Measurements from ENCODE around the gene CXCL13. TPM values are rescaled to one million over a fixed set of nuclear protein-coding genes. Genes with fewer than 3 reads are reported as not detected.
"Not testable (repeated sequence)": the region's sequence is repeated elsewhere in the genome, so short reads cannot be mapped to it uniquely, and the experiment has no call there.

The CXCL13 gene, protein sequence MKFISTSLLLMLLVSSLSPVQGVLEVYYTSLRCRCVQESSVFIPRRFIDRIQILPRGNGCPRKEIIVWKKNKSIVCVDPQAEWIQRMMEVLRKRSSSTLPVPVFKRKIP
- total RNA-seq, result 1 to 10 TPM in 2 of 5 donors, not detected in 3; 1.2 to 4.4 TPM
- 10 to 100 TPM in 1 of 3 donors, 1 to 10 TPM in 2; 1.1 to 80.6 (median 3.4) TPM for polyA plus RNA-seq
- long read RNA-seq, donor 1, result 0 reads
- long read RNA-seq, donor 2, result 0 reads
- long read RNA-seq, donor 3, result 0 reads
- long read RNA-seq, donor 4, result 0 reads
- long read RNA-seq, donor 5, result 0 reads
- long read RNA-seq, donor 6, result 0 reads
- long read RNA-seq, donor 7, result 0 reads
- long read RNA-seq, donor 8, result 0 reads
- long read RNA-seq, donor 9, result 0 reads
- long read RNA-seq, donor 10, result 0 reads

DNA sequence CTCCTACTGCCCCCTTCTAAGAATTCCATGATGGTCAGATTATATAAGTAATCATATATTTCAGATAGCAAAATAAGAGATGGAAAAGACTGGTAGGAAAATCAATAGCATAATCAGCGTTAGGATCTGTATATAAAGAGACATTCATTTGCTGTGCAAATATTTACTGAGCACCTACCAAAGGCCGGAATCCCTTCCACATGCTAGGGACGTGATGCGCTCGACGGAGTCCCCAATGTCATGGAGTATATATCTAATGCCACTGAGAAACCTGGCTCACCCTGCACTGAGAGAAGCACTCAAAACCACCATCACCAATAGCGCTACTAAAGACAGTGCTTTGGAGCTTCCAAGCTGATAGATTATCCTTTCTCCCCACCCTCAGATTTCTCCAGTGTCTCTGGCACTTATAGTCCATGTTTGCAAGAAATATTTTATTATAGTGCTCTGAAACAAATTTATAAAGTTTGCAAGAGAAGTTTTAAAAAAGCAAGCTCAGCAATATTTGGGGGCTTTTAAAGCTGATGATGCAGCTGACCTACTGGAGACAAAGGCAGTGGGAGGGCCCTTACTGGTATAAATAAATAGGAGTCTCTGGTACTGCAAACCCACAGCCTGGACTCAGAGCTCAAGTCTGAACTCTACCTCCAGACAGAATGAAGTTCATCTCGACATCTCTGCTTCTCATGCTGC lies at the start of gene CXCL13:
Gene CXCL13, plus strand, starts transcription at position 611 of the 693 bp plus-strand sequence. Its CDS starts 46 bp downstream, at position 657.
- Histone ChIP-seq H3K36me3 (no peaks in the 10 kb centered on the region), H3K27ac (no peak within 1 kb of the TSS), H3K4me3 (no peak within 1 kb of the TSS), H3K9me3 (no peaks in the 10 kb centered on the region), H3K4me1 (peaks cover 0 to 12% (median 2%) of the 10 kb centered on the region in 4 donors), H3K27me3 (no peaks in the 10 kb centered on the region)
- 53 to 75% (median 67%) methylated on average over 8 of the region's 8 CpGs for WGBS, 5 donors
- intact Hi-C loops (cut with DNase I; ENCODE audit: low total_unique reads), result no loop called here
- TF ChIP-seq EP300 (IDR thresholded peaks at IDR 0.05) (no peak), POLR2AphosphoS5 (IDR thresholded peaks at IDR 0.05) (no peak), POLR2A (IDR thresholded peaks at IDR 0.05) (no peak)
- TF ChIP-seq, protein P1, sequence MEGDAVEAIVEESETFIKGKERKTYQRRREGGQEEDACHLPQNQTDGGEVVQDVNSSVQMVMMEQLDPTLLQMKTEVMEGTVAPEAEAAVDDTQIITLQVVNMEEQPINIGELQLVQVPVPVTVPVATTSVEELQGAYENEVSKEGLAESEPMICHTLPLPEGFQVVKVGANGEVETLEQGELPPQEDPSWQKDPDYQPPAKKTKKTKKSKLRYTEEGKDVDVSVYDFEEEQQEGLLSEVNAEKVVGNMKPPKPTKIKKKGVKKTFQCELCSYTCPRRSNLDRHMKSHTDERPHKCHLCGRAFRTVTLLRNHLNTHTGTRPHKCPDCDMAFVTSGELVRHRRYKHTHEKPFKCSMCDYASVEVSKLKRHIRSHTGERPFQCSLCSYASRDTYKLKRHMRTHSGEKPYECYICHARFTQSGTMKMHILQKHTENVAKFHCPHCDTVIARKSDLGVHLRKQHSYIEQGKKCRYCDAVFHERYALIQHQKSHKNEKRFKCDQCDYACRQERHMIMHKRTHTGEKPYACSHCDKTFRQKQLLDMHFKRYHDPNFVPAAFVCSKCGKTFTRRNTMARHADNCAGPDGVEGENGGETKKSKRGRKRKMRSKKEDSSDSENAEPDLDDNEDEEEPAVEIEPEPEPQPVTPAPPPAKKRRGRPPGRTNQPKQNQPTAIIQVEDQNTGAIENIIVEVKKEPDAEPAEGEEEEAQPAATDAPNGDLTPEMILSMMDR (IDR thresholded peaks at IDR 0.05), result no peak
- no peak for DNase-seq

DNA sequence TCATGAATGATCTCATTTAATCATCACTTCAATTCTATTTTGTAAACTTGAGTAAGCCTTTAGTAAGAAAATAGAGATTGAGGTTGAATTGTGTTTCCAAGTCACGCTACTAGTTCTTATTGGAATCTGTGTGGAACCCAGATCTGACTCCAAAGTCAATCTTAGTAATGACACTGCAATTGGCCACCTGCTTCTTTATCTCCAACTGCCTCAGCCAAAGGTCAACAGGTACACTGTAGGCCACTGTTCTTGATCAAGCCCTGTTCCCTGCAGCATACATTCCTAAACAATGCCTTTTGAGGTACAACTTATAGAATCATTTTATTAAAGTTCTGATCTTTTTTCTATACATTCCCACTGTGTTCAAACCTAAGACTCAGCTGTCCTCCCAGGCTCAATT lies 45.5 kb upstream of the CXCL13 start:
- no peaks in the 10 kb centered on the region for H3K36me3 ChIP-seq
- 25 to 69% (median 48%) methylated on average over 1 of the region's 1 CpG for WGBS, 5 donors
- peaks cover 4 to 24% (median 16%) of the 10 kb centered on the region in 4 donors for H3K4me1 ChIP-seq
- peak overlapping the region in 3 of 5 donors; percentile 4 to 39 (median 16) for H3K27ac ChIP-seq
- no peak overlapping the region for H3K4me3 ChIP-seq
- intact Hi-C loops (cut with DNase I; ENCODE audit: low total_unique reads), result no loop called here
- no peak for TF ChIP-seq POLR2A (IDR thresholded peaks at IDR 0.05)
- peak in 2 of 3 donors; percentile 8 to 36 for TF ChIP-seq POLR2AphosphoS5 (IDR thresholded peaks at IDR 0.05)
- peaks cover 0 to 21% (median 0%) of the 10 kb centered on the region in 4 donors for H3K9me3 ChIP-seq
- DNase-seq, result no peak
- no peaks in the 10 kb centered on the region for H3K27me3 ChIP-seq

DNA sequence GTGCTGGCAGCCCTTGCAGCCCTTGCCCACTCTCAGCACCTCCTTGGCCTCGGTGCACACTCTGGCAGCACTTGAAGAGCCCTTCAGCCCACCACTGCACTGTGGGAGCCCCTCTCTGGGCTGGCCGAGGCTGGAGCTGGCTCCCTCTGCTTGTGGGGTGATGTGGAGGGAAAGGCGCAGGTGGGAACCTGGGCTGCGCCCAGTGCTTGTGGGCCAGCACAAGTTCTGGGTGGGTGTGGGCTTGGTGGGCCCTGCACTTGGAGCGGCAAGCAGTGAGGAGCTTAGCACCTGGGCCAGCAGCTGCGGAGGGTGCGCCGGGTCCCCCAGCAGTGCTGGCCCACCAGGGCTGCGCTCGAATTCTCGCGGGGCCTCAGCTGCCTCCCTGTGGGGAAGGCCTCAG lies 43.9 kb upstream of the CXCL13 start:
- Histone ChIP-seq H3K9me3 (peaks cover 0 to 14% (median 0%) of the 10 kb centered on the region in 4 donors), H3K4me1 (peaks cover 7 to 25% (median 17%) of the 10 kb centered on the region in 4 donors)
- H3K27ac ChIP-seq; H3K27me3 ChIP-seq; H3K4me3 ChIP-seq; DNase-seq; H3K36me3 ChIP-seq; intact Hi-C loops (cut with DNase I; ENCODE audit: low total_unique reads): not testable (repeated sequence)
- WGBS, 5 donors, result 94 to 98% (median 96%) methylated on average over 4 to 12 of the region's 12 CpGs

DNA sequence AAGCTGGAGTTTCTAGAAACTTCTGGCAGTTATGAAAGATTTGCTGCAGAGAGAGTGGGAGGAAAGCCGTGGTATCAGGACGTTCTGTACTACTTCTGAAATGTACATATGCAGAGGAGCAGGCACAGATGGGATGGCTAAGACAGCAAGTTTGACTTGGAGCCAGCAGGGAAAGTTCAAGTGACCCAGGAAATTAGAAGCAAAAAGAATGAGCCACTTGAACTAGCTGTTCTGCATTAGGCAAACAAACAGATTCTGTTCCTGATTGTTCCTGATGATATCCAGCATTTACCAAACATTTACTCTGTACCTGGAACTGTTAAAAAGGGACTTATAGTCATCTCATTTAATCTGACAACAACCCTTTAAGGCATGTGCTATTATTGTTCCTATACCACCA lies 41.4 kb upstream of the CXCL13 start:
- DNase-seq, result peak; percentile 36 to 80
- Histone ChIP-seq H3K4me1 (peaks cover 7 to 21% (median 17%) of the 10 kb centered on the region in 4 donors), H3K27ac (peak overlapping the region; percentile 47 to 90 (median 78)), H3K27me3 (no peaks in the 10 kb centered on the region), H3K9me3 (peaks cover 0 to 16% (median 0%) of the 10 kb centered on the region in 4 donors), H3K36me3 (no peaks in the 10 kb centered on the region), H3K4me3 (no peak overlapping the region)
- 9 to 26% (median 14%) methylated on average over 2 of the region's 2 CpGs for WGBS, 5 donors
- intact Hi-C loops (cut with DNase I; ENCODE audit: low total_unique reads), result no loop called here
- TF ChIP-seq POLR2A (IDR thresholded peaks at IDR 0.05), result no peak
- peak; percentile 47 to 96 (median 89) for TF ChIP-seq POLR2AphosphoS5 (IDR thresholded peaks at IDR 0.05)
- TF ChIP-seq, protein P1 (IDR thresholded peaks at IDR 0.05), result no peak
- peak; percentile 73 for TF ChIP-seq EP300 (IDR thresholded peaks at IDR 0.05)

DNA sequence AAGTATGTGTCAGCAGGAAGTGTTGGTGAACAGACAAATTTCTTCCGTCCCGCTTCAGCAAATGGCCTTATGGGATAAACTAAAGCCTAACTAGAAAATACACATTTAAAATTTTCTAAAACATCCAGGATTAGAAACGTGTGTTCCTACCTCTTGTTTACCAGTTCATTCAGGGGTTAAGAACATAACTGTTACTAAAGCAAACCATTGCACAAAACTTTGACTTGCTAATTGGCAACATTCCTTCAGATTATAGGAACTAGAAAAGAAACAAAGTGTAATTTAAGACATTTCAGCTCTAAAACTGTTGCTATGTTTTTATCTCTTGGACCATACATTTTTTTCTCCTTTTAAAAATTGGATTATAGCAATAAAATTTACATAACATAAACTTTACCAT lies 39.5 kb upstream of the CXCL13 start:
- peaks cover 0 to 24% (median 0%) of the 10 kb centered on the region in 4 donors for H3K9me3 ChIP-seq
- no peak overlapping the region for H3K4me3 ChIP-seq
- peaks cover 7 to 21% (median 17%) of the 10 kb centered on the region in 4 donors for H3K4me1 ChIP-seq
- no peak overlapping the region for H3K27ac ChIP-seq
- intact Hi-C loops (cut with DNase I; ENCODE audit: low total_unique reads), result no loop called here
- no peak for DNase-seq
- TF ChIP-seq POLR2AphosphoS5 (IDR thresholded peaks at IDR 0.05), result no peak
- H3K36me3 ChIP-seq, result no peaks in the 10 kb centered on the region
- no peaks in the 10 kb centered on the region for H3K27me3 ChIP-seq
- 72 to 82% (median 76%) methylated on average over 3 of the region's 3 CpGs for WGBS, 5 donors
